Effector memory CD4-positive, alpha-beta T cell (primary cell): Measurements from ENCODE around the gene PWP1.

Experiments used
- DNase-seq, 3 donors: peaks; one replicate each; pipeline ENCODE4 v3.0.0-alpha.2; 2020
- H3K27ac ChIP-seq: 2 replicates; pipeline ENCODE4 v1.7.0; 2013; ENCODE audit warnings: mild to moderate bottlenecking, low read length, moderate library complexity; ENCODE audit not compliant: insufficient read depth, poor library complexity, severe bottlenecking
- H3K27me3 ChIP-seq: replicated peaks from 2 replicates; pipeline ENCODE4 v1.7.0; 2013; ENCODE audit warnings: mild to moderate bottlenecking, low read length; ENCODE audit not compliant: insufficient read depth, control insufficient read depth, poor library complexity, severe bottlenecking
- H3K36me3 ChIP-seq: 2 replicates; pipeline ENCODE4 v1.7.0; 2013; ENCODE audit warnings: mild to moderate bottlenecking, low read length, moderate library complexity; ENCODE audit not compliant: control insufficient read depth, insufficient read depth
- H3K4me1 ChIP-seq: 2 replicates; pipeline ENCODE4 v1.7.0; 2013; ENCODE audit warnings: low read length, mild to moderate bottlenecking; ENCODE audit not compliant: control insufficient read depth, insufficient read depth, poor library complexity, severe bottlenecking
- H3K4me3 ChIP-seq: 2 replicates; pipeline ENCODE4 v1.7.0; 2013; ENCODE audit warnings: low read length, low read depth, mild to moderate bottlenecking; ENCODE audit not compliant: insufficient read depth, poor library complexity, severe bottlenecking
- H3K9me3 ChIP-seq: 2 replicates; pipeline ENCODE4 v1.7.0; 2013; ENCODE audit warnings: mild to moderate bottlenecking, low read length, moderate library complexity; ENCODE audit not compliant: control insufficient read depth

Gene PWP1

GRCh38 chr12:107730618-107731341 is 45.2 kb downstream of the PWP1 start:
- Histone ChIP-seq H3K9me3 (no peaks in the 10 kb centered on the region), H3K4me3 (no peak overlapping the region), H3K27ac (no peak overlapping the region)

GRCh38 chr12:107731366-107731765 is 45.8 kb downstream of the PWP1 start:
- H3K36me3 ChIP-seq, result peaks cover 13% of the 10 kb centered on the region
- H3K4me3 ChIP-seq, result no peak overlapping the region
- H3K27me3 ChIP-seq, result no peaks in the 10 kb centered on the region
- H3K27ac ChIP-seq, result no peak overlapping the region
- H3K4me1 ChIP-seq, result no peaks in the 10 kb centered on the region
- DNase-seq, result no peak
- H3K9me3 ChIP-seq, result no peaks in the 10 kb centered on the region

More at GRCh38 chr12:107730618-107731341, 45.2 kb downstream of the PWP1 start:
- DNase-seq, result no peak
- Histone ChIP-seq H3K4me1 (no peaks in the 10 kb centered on the region), H3K36me3 (peaks cover 13% of the 10 kb centered on the region), H3K27me3 (no peaks in the 10 kb centered on the region)

GRCh38 chr12:107732365-107732764 is 46.8 kb downstream of the PWP1 start:
- no peak for DNase-seq
- Histone ChIP-seq H3K9me3 (no peaks in the 10 kb centered on the region), H3K27me3 (no peaks in the 10 kb centered on the region), H3K4me3 (no peak overlapping the region), H3K36me3 (peaks cover 22% of the 10 kb centered on the region), H3K4me1 (no peaks in the 10 kb centered on the region), H3K27ac (no peak overlapping the region)

GRCh38 chr12:107734139-107734538 is 48.5 kb downstream of the PWP1 start:
- Histone ChIP-seq H3K27ac (no peak overlapping the region), H3K4me3 (no peak overlapping the region), H3K27me3 (no peaks in the 10 kb centered on the region), H3K9me3 (no peaks in the 10 kb centered on the region), H3K4me1 (no peaks in the 10 kb centered on the region), H3K36me3 (peaks cover 39% of the 10 kb centered on the region)
- no peak for DNase-seq

- H3K27me3 ChIP-seq, result no peaks in the 10 kb centered on the region
- no peak overlapping the region for H3K4me3 ChIP-seq
- H3K36me3 ChIP-seq, result peaks cover 51% of the 10 kb centered on the region
- no peak for DNase-seq
- H3K9me3 ChIP-seq, result no peaks in the 10 kb centered on the region
- H3K27ac ChIP-seq, result no peak overlapping the region
- no peaks in the 10 kb centered on the region for H3K4me1 ChIP-seq
Observed at GRCh38 chr12:107735763-107736162, 50.2 kb downstream of the PWP1 start.

GRCh38 chr12:107736914-107737313 is 51.3 kb downstream of the PWP1 start:
- no peak for DNase-seq
- Histone ChIP-seq H3K27ac (no peak overlapping the region), H3K36me3 (peaks cover 62% of the 10 kb centered on the region), H3K4me1 (no peaks in the 10 kb centered on the region), H3K4me3 (no peak overlapping the region), H3K27me3 (no peaks in the 10 kb centered on the region), H3K9me3 (no peaks in the 10 kb centered on the region)

GRCh38 chr12:107748472-107748871 is 62.9 kb downstream of the PWP1 start:
- Histone ChIP-seq H3K36me3 (peaks cover 75% of the 10 kb centered on the region), H3K4me3 (no peak overlapping the region), H3K4me1 (peaks cover 3% of the 10 kb centered on the region), H3K9me3 (no peaks in the 10 kb centered on the region), H3K27me3 (no peaks in the 10 kb centered on the region), H3K27ac (no peak overlapping the region)
- DNase-seq, result no peak

GRCh38 chr12:107749083-107749482 is 63.5 kb downstream of the PWP1 start:
- Histone ChIP-seq H3K36me3 (peaks cover 74% of the 10 kb centered on the region), H3K27ac (no peak overlapping the region)
- no peak for DNase-seq

GRCh38 chr12:107759410-107759809 is 73.8 kb downstream of the PWP1 start:
- no peak for DNase-seq

More at GRCh38 chr12:107749083-107749482, 63.5 kb downstream of the PWP1 start:
- Histone ChIP-seq H3K27me3 (no peaks in the 10 kb centered on the region), H3K9me3 (no peaks in the 10 kb centered on the region), H3K4me1 (peaks cover 3% of the 10 kb centered on the region), H3K4me3 (no peak overlapping the region)

GRCh38 chr12:107760207-107760808 is 74.7 kb downstream of the PWP1 start:
- peak overlapping the region; percentile 71 for H3K4me3 ChIP-seq
- peaks cover 25% of the 10 kb centered on the region for H3K36me3 ChIP-seq
- DNase-seq, result peak in 2 of 3 donors; percentile 12 to 14
- H3K4me1 ChIP-seq, result peaks cover 24% of the 10 kb centered on the region
- no peaks in the 10 kb centered on the region for H3K9me3 ChIP-seq
- no peaks in the 10 kb centered on the region for H3K27me3 ChIP-seq
- peak overlapping the region; percentile 72 for H3K27ac ChIP-seq

More at GRCh38 chr12:107759410-107759809, 73.8 kb downstream of the PWP1 start:
- H3K27me3 ChIP-seq, result no peaks in the 10 kb centered on the region
- no peaks in the 10 kb centered on the region for H3K9me3 ChIP-seq
- H3K4me3 ChIP-seq, result peak overlapping the region; percentile 71
- H3K4me1 ChIP-seq, result peaks cover 24% of the 10 kb centered on the region
- peaks cover 34% of the 10 kb centered on the region for H3K36me3 ChIP-seq
- H3K27ac ChIP-seq, result no peak overlapping the region
